Measurements from ENCODE around the gene NT5DC3.

- TF ChIP-seq CTCF (IDR thresholded peaks at IDR 0.05; ENCODE audit: poor library complexity): no peak
- TF ChIP-seq EZH2phosphoT487 (IDR thresholded peaks at IDR 0.05; ENCODE audit: low read depth, severe bottlenecking, unreplicated experiment): no peak
These were observed 17.2 kb downstream of the NT5DC3 start for GRCh38 chr12:103823871-103824270.

All from hepatocyte (in vitro differentiated cells).